Activated naive CD4-positive, alpha-beta T cell treated with anti-CD3 and anti-CD28 coated beads, Interleukin-2, amount 10 ng/mL, durations not matched to agents 7 days and 5 days (primary cell): Measurements from ENCODE around the gene HOXA3.

Source experiments
- CTCF ChIA-PET: fragments of 350-600 bp; sonication (Branson Sonifier 250); formaldehyde crosslinking; loops from one replicate; lab custom pipeline; 2021; ENCODE audit warnings: antibody characterized with exemption; lab: Charles Lee
- DNase-seq: peaks from one replicate; pipeline ENCODE4 v3.0.0-alpha.2; 2020
- H3K27ac Mint-ChIP-seq: one replicate; pipeline ENCODE4 v1.8.0; 2021; ENCODE audit warnings: mild to moderate bottlenecking, moderate library complexity, mixed read lengths
- H3K27me3 Mint-ChIP-seq: one replicate; pipeline ENCODE4 v1.8.0; 2021; ENCODE audit warnings: mild to moderate bottlenecking, mixed read lengths
- H3K36me3 Mint-ChIP-seq: one replicate; pipeline ENCODE4 v1.8.0; 2021; ENCODE audit warnings: mixed read lengths
- H3K4me1 Mint-ChIP-seq: one replicate; pipeline ENCODE4 v1.8.0; 2021; ENCODE audit warnings: mixed read lengths
- H3K4me3 Mint-ChIP-seq: one replicate; pipeline ENCODE4 v1.8.0; 2021; ENCODE audit warnings: mild to moderate bottlenecking, moderate library complexity, mixed read lengths
- H3K9me3 Mint-ChIP-seq: one replicate; pipeline ENCODE4 v1.8.0; 2021; ENCODE audit warnings: mixed read lengths

The HOXA3 gene

DNA sequence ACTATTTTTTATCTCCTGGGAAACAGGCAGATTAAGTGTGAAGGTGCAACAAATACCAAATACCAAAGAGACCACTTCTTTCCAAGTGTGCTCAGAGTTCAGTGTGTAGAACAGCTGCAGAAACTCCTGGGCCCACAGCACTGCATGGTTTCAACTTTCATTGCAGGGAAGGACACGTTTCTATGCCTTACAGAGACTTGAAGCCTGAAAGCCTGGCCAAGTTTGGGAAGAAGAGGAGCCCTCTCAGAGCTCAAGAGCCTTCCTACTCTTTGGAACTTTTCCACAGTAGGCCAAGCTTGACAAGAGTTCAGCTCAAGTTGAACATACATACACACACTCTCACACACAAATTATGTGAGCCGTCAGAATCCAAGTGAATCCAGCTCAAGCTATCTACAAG lies 24.3 kb downstream of the HOXA3 start:
- Mint-ChIP-seq H3K4me1 (no peaks in the 10 kb centered on the region), H3K36me3 (no peaks in the 10 kb centered on the region), H3K9me3 (no peaks in the 10 kb centered on the region), H3K4me3 (no peak overlapping the region), H3K27ac (no peak overlapping the region), H3K27me3 (peaks cover 35% of the 10 kb centered on the region)
- CTCF ChIA-PET = interaction anchor here (1.3 to 1.6 kb wide), 2 partner anchors 8 to 22 kb away, joined by 3 to 4 read pairs; no protein-coding TSS in a partner anchor
- no peak for DNase-seq

- peaks cover 33% of the 10 kb centered on the region for H3K27me3 Mint-ChIP-seq
- CTCF ChIA-PET = no interaction called here
- no peak for DNase-seq
These were observed 25.6 kb downstream of the HOXA3 start for GRCh38 chr7:27126596-27127327.

DNA sequence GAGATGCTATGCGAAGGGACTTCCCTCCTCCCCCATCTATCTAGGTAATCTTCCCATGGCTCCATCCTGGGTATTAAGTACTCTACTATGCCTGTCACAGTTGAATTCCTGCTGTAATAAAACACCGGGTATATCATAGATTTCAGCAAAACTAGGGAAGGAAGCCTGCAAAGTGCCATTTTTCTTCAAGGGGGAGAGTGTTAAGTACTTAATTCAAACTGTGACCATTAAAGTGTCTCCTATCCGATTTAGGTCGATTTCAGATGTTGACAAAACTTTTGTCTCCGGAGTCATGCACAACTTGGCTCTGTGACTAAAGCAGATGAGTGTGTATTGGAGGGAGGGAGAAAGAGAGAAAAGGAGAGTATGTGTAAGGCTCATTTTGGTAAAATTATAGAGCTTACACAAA lies 26.4 kb downstream of the HOXA3 start:
- H3K36me3 Mint-ChIP-seq = no peaks in the 10 kb centered on the region
- no peak for DNase-seq
- CTCF ChIA-PET = no interaction called here
- H3K4me1 Mint-ChIP-seq = no peaks in the 10 kb centered on the region
- H3K27me3 Mint-ChIP-seq = peaks cover 26% of the 10 kb centered on the region
- H3K9me3 Mint-ChIP-seq = no peaks in the 10 kb centered on the region
- H3K4me3 Mint-ChIP-seq = no peak overlapping the region
- H3K27ac Mint-ChIP-seq = no peak overlapping the region

More at GRCh38 chr7:27126596-27127327, 25.6 kb downstream of the HOXA3 start:
- no peaks in the 10 kb centered on the region for H3K4me1 Mint-ChIP-seq
- H3K9me3 Mint-ChIP-seq = no peaks in the 10 kb centered on the region
- H3K27ac Mint-ChIP-seq = no peak overlapping the region
- H3K4me3 Mint-ChIP-seq = no peak overlapping the region
- no peaks in the 10 kb centered on the region for H3K36me3 Mint-ChIP-seq

GRCh38 chr7:27124902-27125689 lies 27.3 kb downstream of the HOXA3 start:
- CTCF ChIA-PET = no interaction called here

DNA sequence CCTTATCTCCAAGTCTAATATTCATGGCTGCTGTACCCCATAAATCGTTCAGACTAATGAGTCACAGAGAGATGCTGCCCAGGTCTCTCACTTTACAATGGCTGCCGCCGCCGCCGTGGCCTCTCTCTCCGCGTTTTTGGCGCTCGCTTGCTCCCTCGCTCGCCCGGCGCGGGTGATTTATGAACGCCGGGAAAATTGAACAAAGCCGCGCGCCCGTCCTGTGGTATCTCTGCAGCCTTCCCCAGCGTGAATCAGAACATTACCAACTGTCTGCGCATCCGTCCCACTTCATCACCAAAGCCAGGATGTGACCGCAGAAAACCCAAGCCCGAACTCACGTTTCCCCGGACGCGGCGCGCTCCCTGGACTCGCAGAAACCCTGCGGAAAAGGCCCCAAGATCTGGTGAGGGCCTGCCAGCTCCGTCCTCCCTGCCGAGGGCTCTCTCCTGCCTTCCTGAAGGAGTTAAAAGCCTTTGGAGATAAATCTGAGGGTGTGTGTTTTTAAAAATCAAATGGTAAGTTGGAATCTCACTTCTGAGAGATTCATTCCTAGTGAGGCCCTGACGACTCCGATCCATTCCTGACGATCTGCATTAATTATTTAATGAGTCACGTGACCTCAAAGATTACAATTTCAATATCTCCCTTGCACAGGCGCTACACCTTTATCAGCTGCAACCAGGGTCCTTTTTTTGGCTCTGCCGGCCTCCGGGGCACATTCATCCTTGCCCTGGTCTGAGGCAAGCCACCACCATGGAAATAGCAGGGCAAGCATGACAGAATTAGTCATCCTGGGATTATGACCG lies 28.1 kb downstream of the HOXA3 start:
- H3K27ac Mint-ChIP-seq = no peak overlapping the region
- CTCF ChIA-PET = no interaction called here
- no peaks in the 10 kb centered on the region for H3K36me3 Mint-ChIP-seq
- H3K4me1 Mint-ChIP-seq = no peaks in the 10 kb centered on the region
- peaks cover 26% of the 10 kb centered on the region for H3K27me3 Mint-ChIP-seq
- DNase-seq = no peak
- no peak overlapping the region for H3K4me3 Mint-ChIP-seq
- H3K9me3 Mint-ChIP-seq = no peaks in the 10 kb centered on the region

More at GRCh38 chr7:27124902-27125689, 27.3 kb downstream of the HOXA3 start:
- Mint-ChIP-seq H3K9me3 (no peaks in the 10 kb centered on the region), H3K27me3 (peaks cover 26% of the 10 kb centered on the region), H3K27ac (no peak overlapping the region), H3K4me1 (no peaks in the 10 kb centered on the region), H3K36me3 (no peaks in the 10 kb centered on the region), H3K4me3 (no peak overlapping the region)
- DNase-seq = no peak

- H3K4me1 Mint-ChIP-seq = no peaks in the 10 kb centered on the region
- H3K9me3 Mint-ChIP-seq = no peaks in the 10 kb centered on the region
- no peak overlapping the region for H3K27ac Mint-ChIP-seq
- H3K36me3 Mint-ChIP-seq = no peaks in the 10 kb centered on the region
- H3K4me3 Mint-ChIP-seq = no peak overlapping the region
- H3K27me3 Mint-ChIP-seq = peaks cover 19% of the 10 kb centered on the region
- CTCF ChIA-PET = no interaction called here
- DNase-seq = no peak
These were observed 28.8 kb downstream of the HOXA3 start for GRCh38 chr7:27123477-27124053.

DNA sequence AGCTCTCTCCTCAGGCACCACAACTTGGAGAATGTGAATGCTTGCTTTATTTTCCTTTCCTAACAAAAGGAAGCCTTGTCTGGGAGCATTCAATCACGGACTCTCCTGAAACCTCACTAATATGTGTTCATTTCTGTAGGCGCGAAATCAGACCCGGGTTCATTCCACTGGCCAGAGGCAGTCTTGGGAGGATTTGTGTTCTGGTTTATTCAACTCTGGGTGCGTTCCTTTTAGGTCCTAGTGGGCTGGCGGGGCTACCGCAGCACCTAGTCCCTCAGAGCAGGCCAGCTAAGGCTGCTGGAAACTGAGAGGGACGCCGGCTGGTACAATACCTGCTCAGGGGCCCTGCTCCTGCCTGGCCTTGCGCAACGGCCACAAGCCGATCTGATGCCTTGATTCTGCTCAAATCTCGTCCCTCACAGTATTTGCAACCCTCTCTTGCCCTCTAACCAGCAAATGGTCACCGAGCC lies 29.3 kb downstream of the HOXA3 start:
- CTCF ChIA-PET = no interaction called here
- no peak for DNase-seq
- no peak overlapping the region for H3K4me3 Mint-ChIP-seq
- peaks cover 19% of the 10 kb centered on the region for H3K27me3 Mint-ChIP-seq
- no peaks in the 10 kb centered on the region for H3K9me3 Mint-ChIP-seq
- H3K27ac Mint-ChIP-seq = no peak overlapping the region
- no peaks in the 10 kb centered on the region for H3K36me3 Mint-ChIP-seq
- H3K4me1 Mint-ChIP-seq = no peaks in the 10 kb centered on the region

DNA sequence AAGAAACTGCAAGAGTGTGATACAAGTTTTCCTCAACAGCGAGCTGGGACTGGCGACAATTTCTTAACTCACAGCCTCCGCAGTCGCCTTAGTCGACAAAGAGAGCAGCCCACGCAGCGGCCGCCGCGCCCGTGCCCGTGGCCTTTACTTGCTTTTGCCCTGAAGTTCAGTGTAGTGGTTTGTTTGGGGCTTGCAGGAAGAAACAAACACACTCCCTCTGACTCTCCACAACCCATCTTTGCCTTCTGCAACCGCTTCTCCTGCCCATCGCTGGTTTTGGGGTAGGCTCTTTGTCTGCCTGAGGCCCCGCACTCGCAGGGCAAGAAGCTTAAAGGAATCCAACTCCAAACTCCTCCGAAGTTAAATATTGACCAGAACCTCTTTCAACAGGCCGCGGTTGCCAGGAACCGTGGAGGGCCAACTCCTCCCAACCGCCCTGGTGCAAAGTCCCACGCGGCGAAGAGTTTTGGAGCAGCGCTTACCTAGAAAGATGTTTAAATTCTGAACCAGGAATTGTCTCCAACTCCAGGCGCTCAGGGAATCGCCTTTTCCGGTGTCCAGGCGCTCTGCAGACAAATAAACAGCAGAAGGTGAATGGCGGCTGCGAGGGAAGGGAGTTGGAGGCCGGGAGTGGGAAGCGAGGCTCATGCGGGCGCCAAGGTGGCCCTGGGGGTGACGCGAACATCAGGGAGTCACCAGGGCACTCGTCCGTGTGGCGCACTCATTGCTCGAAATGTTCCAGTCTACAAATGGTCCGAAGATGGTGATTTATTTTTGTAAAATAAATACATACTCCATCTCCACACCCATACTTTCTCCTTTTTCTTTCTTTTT lies 30.1 kb downstream of the HOXA3 start:
- CTCF ChIA-PET = no interaction called here
- no peaks in the 10 kb centered on the region for H3K9me3 Mint-ChIP-seq
- H3K4me3 Mint-ChIP-seq = no peak overlapping the region
- no peaks in the 10 kb centered on the region for H3K4me1 Mint-ChIP-seq
- DNase-seq = no peak
- H3K36me3 Mint-ChIP-seq = no peaks in the 10 kb centered on the region
- H3K27me3 Mint-ChIP-seq = peaks cover 18% of the 10 kb centered on the region
- H3K27ac Mint-ChIP-seq = no peak overlapping the region

- DNase-seq = no peak
- H3K36me3 Mint-ChIP-seq = no peaks in the 10 kb centered on the region
- H3K9me3 Mint-ChIP-seq = no peaks in the 10 kb centered on the region
- H3K27me3 Mint-ChIP-seq = peaks cover 15% of the 10 kb centered on the region
- no peaks in the 10 kb centered on the region for H3K4me1 Mint-ChIP-seq
- no peak overlapping the region for H3K27ac Mint-ChIP-seq
- CTCF ChIA-PET = no interaction called here
- H3K4me3 Mint-ChIP-seq = no peak overlapping the region
These were observed 30.7 kb downstream of the HOXA3 start for GRCh38 chr7:27121684-27122076.

GRCh38 chr7:27119412-27119911 lies 32.9 kb downstream of the HOXA3 start:
- Mint-ChIP-seq H3K27me3 (peaks cover 14% of the 10 kb centered on the region), H3K4me1 (no peaks in the 10 kb centered on the region), H3K27ac (no peak overlapping the region), H3K36me3 (no peaks in the 10 kb centered on the region), H3K9me3 (no peaks in the 10 kb centered on the region), H3K4me3 (no peak overlapping the region)
- CTCF ChIA-PET = interaction anchor here (0.9 kb wide), 1 partner anchor 9 kb away, joined by 3 read pairs; no protein-coding TSS in a partner anchor
- DNase-seq = no peak

GRCh38 chr7:27118580-27118979 lies 33.8 kb downstream of the HOXA3 start:
- Mint-ChIP-seq H3K27ac (no peak overlapping the region), H3K4me1 (no peaks in the 10 kb centered on the region), H3K4me3 (no peak overlapping the region), H3K27me3 (peaks cover 12% of the 10 kb centered on the region), H3K9me3 (no peaks in the 10 kb centered on the region), H3K36me3 (no peaks in the 10 kb centered on the region)
- no peak for DNase-seq
- CTCF ChIA-PET = interaction anchor here (1.4 kb wide), 1 partner anchor 43 kb away, joined by 4 read pairs; no protein-coding TSS in a partner anchor

GRCh38 chr7:27117887-27118491 lies 34.4 kb downstream of the HOXA3 start:
- CTCF ChIA-PET = interaction anchor here (1.4 kb wide), 1 partner anchor 43 kb away, joined by 4 read pairs; no protein-coding TSS in a partner anchor
- Mint-ChIP-seq H3K9me3 (no peaks in the 10 kb centered on the region), H3K36me3 (no peaks in the 10 kb centered on the region), H3K4me3 (no peak overlapping the region), H3K27me3 (peaks cover 8% of the 10 kb centered on the region), H3K27ac (no peak overlapping the region), H3K4me1 (no peaks in the 10 kb centered on the region)
- no peak for DNase-seq
